ENCODE measurements around the gene OPCML. TPM values are rescaled to one million over a fixed set of nuclear protein-coding genes. Genes with fewer than 3 reads are reported as not detected.

Gene OPCML
- total RNA-seq, 1 experiment from 2014 or later = not detected

- ChIA-PET CTCF (no interaction called here), POLR2A (ENCODE audit: unreplicated experiment) (no interaction called here)
- Histone ChIP-seq H3K4me2 (ENCODE audit: low read length) (no peak overlapping the region), H3K9me2 (replicated peaks; ENCODE audit: low read length) (no peaks in the 10 kb centered on the region), H4K20me1 (ENCODE audit: low read length) (no peaks in the 10 kb centered on the region), H3K36me3 (ENCODE audit: low read depth, low read length) (no peaks in the 10 kb centered on the region), H3F3A (ENCODE audit: low read length, unreplicated experiment) (no peaks in the 10 kb centered on the region), H3K4me1 (ENCODE audit: insufficient read depth, low read length) (no peaks in the 10 kb centered on the region), H3K9ac (ENCODE audit: low read length) (no peak overlapping the region), H2AFZ (ENCODE audit: low read length) (no peak overlapping the region), H3K9me3 (ENCODE audit: low read length) (peaks cover 23% of the 10 kb centered on the region; the same call in 1 of the 2 replicates), H3K27me3 (ENCODE audit: low read length) (no peaks in the 10 kb centered on the region), H3K79me2 (ENCODE audit: low read length) (no peaks in the 10 kb centered on the region), H3K4me3 (ENCODE audit: low read length) (no peak overlapping the region), H3K27ac (ENCODE audit: low read length) (no peak overlapping the region)
- BruUV-seq (replicated peaks) = no TSS peak
- intact Hi-C loops (cut with micrococcal nuclease) = no loop called here
- DNase-seq = no peak
- no peak for TF ChIP-seq EZH2 (IDR thresholded peaks at IDR 0.05; ENCODE audit: low read length, unreplicated experiment)
- no peak for TF ChIP-seq EZH2phosphoT487 (IDR thresholded peaks at IDR 0.05; ENCODE audit: borderline replicate concordance, low read length)
- TF ChIP-seq CTCF (conservative IDR thresholded peaks at IDR 0.05; ENCODE audit: low read depth, low read length) = no peak
- no peak for ATAC-seq
These were observed 1046.2 kb downstream of the OPCML start for GRCh38 chr11:132486060-132486459.

GRCh38 chr11:132475026-132475425 is 1057.3 kb downstream of the OPCML start:
- H3K4me2 ChIP-seq (ENCODE audit: low read length) = no peak overlapping the region
- no peak overlapping the region for H3K4me3 ChIP-seq (ENCODE audit: low read length)
- TF ChIP-seq EZH2phosphoT487 (IDR thresholded peaks at IDR 0.05; ENCODE audit: borderline replicate concordance, low read length) (no peak), CTCF (conservative IDR thresholded peaks at IDR 0.05; ENCODE audit: low read depth, low read length) (no peak)

GRCh38 chr11:132472411-132473172 is 1059.7 kb downstream of the OPCML start:
- ChIA-PET POLR2A (ENCODE audit: unreplicated experiment) (no interaction called here), CTCF (no interaction called here)
- Histone ChIP-seq H3K4me3 (ENCODE audit: low read length) (no peak overlapping the region), H3K9me3 (ENCODE audit: low read length) (peaks cover 28% of the 10 kb centered on the region), H4K20me1 (ENCODE audit: low read length) (no peaks in the 10 kb centered on the region), H3K4me1 (ENCODE audit: insufficient read depth, low read length) (no peaks in the 10 kb centered on the region), H3K27ac (ENCODE audit: low read length) (no peak overlapping the region), H3K36me3 (ENCODE audit: low read depth, low read length) (no peaks in the 10 kb centered on the region), H3K27me3 (ENCODE audit: low read length) (no peaks in the 10 kb centered on the region), H2AFZ (ENCODE audit: low read length) (no peak overlapping the region), H3F3A (ENCODE audit: low read length, unreplicated experiment) (no peaks in the 10 kb centered on the region), H3K9ac (ENCODE audit: low read length) (no peak overlapping the region), H3K9me2 (replicated peaks; ENCODE audit: low read length) (no peaks in the 10 kb centered on the region), H3K4me2 (ENCODE audit: low read length) (no peak overlapping the region), H3K79me2 (ENCODE audit: low read length) (no peaks in the 10 kb centered on the region)
- DNase-seq = no peak
- no peak for TF ChIP-seq CTCF (conservative IDR thresholded peaks at IDR 0.05; ENCODE audit: low read depth, low read length)
- TF ChIP-seq EZH2phosphoT487 (IDR thresholded peaks at IDR 0.05; ENCODE audit: borderline replicate concordance, low read length) = no peak
- no peak for TF ChIP-seq EZH2 (IDR thresholded peaks at IDR 0.05; ENCODE audit: low read length, unreplicated experiment)
- ATAC-seq = no peak
- no TSS peak for BruUV-seq (replicated peaks)
- intact Hi-C loops (cut with micrococcal nuclease) = no loop called here

More at GRCh38 chr11:132475026-132475425, 1057.3 kb downstream of the OPCML start:
- peaks cover 27% of the 10 kb centered on the region for H3K9me3 ChIP-seq (ENCODE audit: low read length)
- BruUV-seq (replicated peaks) = no TSS peak
- no peaks in the 10 kb centered on the region for H3K9me2 ChIP-seq (replicated peaks; ENCODE audit: low read length)
- no peak for DNase-seq
- no peaks in the 10 kb centered on the region for H3F3A ChIP-seq (ENCODE audit: low read length, unreplicated experiment)
- H4K20me1 ChIP-seq (ENCODE audit: low read length) = no peaks in the 10 kb centered on the region
- intact Hi-C loops (cut with micrococcal nuclease) = no loop called here
- no peaks in the 10 kb centered on the region for H3K4me1 ChIP-seq (ENCODE audit: insufficient read depth, low read length)
- no peak for ATAC-seq
- ChIA-PET CTCF (no interaction called here), POLR2A (ENCODE audit: unreplicated experiment) (no interaction called here)
- no peak overlapping the region for H3K27ac ChIP-seq (ENCODE audit: low read length)
- no peaks in the 10 kb centered on the region for H3K79me2 ChIP-seq (ENCODE audit: low read length)
- no peaks in the 10 kb centered on the region for H3K27me3 ChIP-seq (ENCODE audit: low read length)
- H3K9ac ChIP-seq (ENCODE audit: low read length) = no peak overlapping the region
- H2AFZ ChIP-seq (ENCODE audit: low read length) = no peak overlapping the region
- H3K36me3 ChIP-seq (ENCODE audit: low read depth, low read length) = no peaks in the 10 kb centered on the region

Measured in PC-3 (cell line).